Stimulated activated CD8-positive, alpha-beta memory T cell treated with anti-CD3 and anti-CD28 coated beads, Interleukin-12 subunit alpha, Interleukin-12 subunit beta, amount 100 ng/mL, for 24 hours (primary cell): ENCODE data around the gene IFT57.

Experiments used
- DNase-seq: peaks from one replicate; pipeline ENCODE4 v3.0.0-alpha.2; 2020; ENCODE audit errors: extremely low read depth

The IFT57 gene

GRCh38 chr3:108218811-108219210, 3.4 kb downstream of the IFT57 start:
- no peak for DNase-seq

GRCh38 chr3:108215871-108216270, 6.4 kb downstream of the IFT57 start:
- DNase-seq: no peak

- DNase-seq: no peak
These were observed 12.6 kb downstream of the IFT57 start for GRCh38 chr3:108209579-108209978.

- no peak for DNase-seq
These were observed 13.4 kb downstream of the IFT57 start for GRCh38 chr3:108208831-108209230.

GRCh38 chr3:108202834-108203233, 19.4 kb downstream of the IFT57 start:
- no peak for DNase-seq

- no peak for DNase-seq
These were observed 20.1 kb downstream of the IFT57 start for GRCh38 chr3:108202080-108202479.

GRCh38 chr3:108201258-108201657, 21.0 kb downstream of the IFT57 start:
- DNase-seq: no peak

- DNase-seq: no peak
These were observed 21.6 kb downstream of the IFT57 start for GRCh38 chr3:108200578-108200977.

GRCh38 chr3:108200024-108200423, 22.2 kb downstream of the IFT57 start:
- DNase-seq: no peak

- DNase-seq: no peak
These were observed 30.8 kb downstream of the IFT57 start for GRCh38 chr3:108191394-108191793.

GRCh38 chr3:108190346-108190745, 31.9 kb downstream of the IFT57 start:
- no peak for DNase-seq

GRCh38 chr3:108189440-108189839, 32.8 kb downstream of the IFT57 start:
- DNase-seq: no peak

GRCh38 chr3:108185536-108185935, 36.7 kb downstream of the IFT57 start:
- DNase-seq: no peak

- no peak for DNase-seq
These were observed 37.4 kb downstream of the IFT57 start for GRCh38 chr3:108184824-108185223.

GRCh38 chr3:108183971-108184370, 38.3 kb downstream of the IFT57 start:
- DNase-seq: no peak

- no peak for DNase-seq
These were observed 39.0 kb downstream of the IFT57 start for GRCh38 chr3:108183181-108183580.

- no peak for DNase-seq
These were observed 39.9 kb downstream of the IFT57 start for GRCh38 chr3:108182339-108182738.

- DNase-seq: no peak
These were observed 41.1 kb downstream of the IFT57 start for GRCh38 chr3:108181172-108181571.

GRCh38 chr3:108180194-108180593, 42.0 kb downstream of the IFT57 start:
- DNase-seq: no peak

- no peak for DNase-seq
These were observed 43.5 kb downstream of the IFT57 start for GRCh38 chr3:108178676-108179075.

GRCh38 chr3:108177536-108177935, 44.7 kb downstream of the IFT57 start:
- no peak for DNase-seq

- DNase-seq: no peak
These were observed 46.9 kb downstream of the IFT57 start for GRCh38 chr3:108175352-108175751.

GRCh38 chr3:108171106-108171505, 51.1 kb downstream of the IFT57 start:
- no peak for DNase-seq

- DNase-seq: no peak
These were observed 57.8 kb downstream of the IFT57 start for GRCh38 chr3:108164391-108164790.

- no peak for DNase-seq
These were observed 62.4 kb downstream of the IFT57 start for GRCh38 chr3:108159865-108160264.
